ENCODE results near the gene STK17B. TPM values are rescaled to one million over a fixed set of nuclear protein-coding genes. Genes with fewer than 3 reads are reported as not detected.
"Not testable (repeated sequence)": the region's sequence is repeated elsewhere in the genome, so short reads cannot be mapped to it uniquely, and the experiment has no call there.

STK17B gene
- total RNA-seq, 2 donors from 2014 or later, result 40.2 to 47.6 TPM

GRCh38 chr2:196195302-196195701, 23.9 kb upstream of the STK17B start:
- Histone ChIP-seq H3K4me1 (ENCODE audit: control insufficient read depth in 1 of 2, low read depth in 2 of 2) (no peaks in the 10 kb centered on the region), H3K27me3 (replicated peaks; ENCODE audit: insufficient read depth) (no peaks in the 10 kb centered on the region), H3K9me3 (no peaks in the 10 kb centered on the region), H3K27ac (no peak overlapping the region), H3K36me3 (no peaks in the 10 kb centered on the region), H3K4me3 (no peak overlapping the region)
- TF ChIP-seq CTCF (IDR thresholded peaks at IDR 0.05), result no peak
- ATAC-seq (ENCODE audit: insufficient number of reproducible peaks, low FRiP score, low read depth) (no peak), DNase-seq (ENCODE audit: low spot score) (no peak)

GRCh38 chr2:196191541-196191940, 20.2 kb upstream of the STK17B start:
- H3K9me3 ChIP-seq, result no peaks in the 10 kb centered on the region
- no peaks in the 10 kb centered on the region for H3K36me3 ChIP-seq
- no peak for DNase-seq (ENCODE audit: low spot score)
- H3K27me3 ChIP-seq (replicated peaks; ENCODE audit: insufficient read depth), result no peaks in the 10 kb centered on the region
- H3K27ac ChIP-seq, result no peak overlapping the region
- H3K4me3 ChIP-seq, result no peak overlapping the region
- ATAC-seq (ENCODE audit: insufficient number of reproducible peaks, low FRiP score, low read depth), result no peak
- H3K4me1 ChIP-seq (ENCODE audit: control insufficient read depth in 1 of 2, low read depth in 2 of 2), result no peaks in the 10 kb centered on the region
- TF ChIP-seq CTCF (IDR thresholded peaks at IDR 0.05), result no peak

- Histone ChIP-seq H3K4me1 (ENCODE audit: control insufficient read depth in 1 of 2, low read depth in 2 of 2) (no peaks in the 10 kb centered on the region), H3K9me3 (no peaks in the 10 kb centered on the region), H3K36me3 (no peaks in the 10 kb centered on the region), H3K27ac (no peak overlapping the region), H3K27me3 (replicated peaks; ENCODE audit: insufficient read depth) (no peaks in the 10 kb centered on the region), H3K4me3 (no peak overlapping the region)
- ATAC-seq (ENCODE audit: insufficient number of reproducible peaks, low FRiP score, low read depth) (no peak), DNase-seq (ENCODE audit: low spot score) (no peak)
- TF ChIP-seq CTCF (IDR thresholded peaks at IDR 0.05), result no peak
Observed at GRCh38 chr2:196187898-196188458, 16.6 kb upstream of the STK17B start.

GRCh38 chr2:196187175-196187700, 15.9 kb upstream of the STK17B start:
- not testable (repeated sequence) for H3K36me3 ChIP-seq; H3K27ac ChIP-seq; ATAC-seq (ENCODE audit: insufficient number of reproducible peaks, low FRiP score, low read depth); H3K4me1 ChIP-seq (ENCODE audit: control insufficient read depth in 1 of 2, low read depth in 2 of 2); H3K4me3 ChIP-seq; H3K27me3 ChIP-seq (replicated peaks; ENCODE audit: insufficient read depth); DNase-seq (ENCODE audit: low spot score); H3K9me3 ChIP-seq

- ATAC-seq (ENCODE audit: insufficient number of reproducible peaks, low FRiP score, low read depth) (no peak), DNase-seq (ENCODE audit: low spot score) (no peak)
- Histone ChIP-seq H3K27me3 (replicated peaks; ENCODE audit: insufficient read depth) (no peaks in the 10 kb centered on the region), H3K9me3 (no peaks in the 10 kb centered on the region), H3K4me1 (ENCODE audit: control insufficient read depth in 1 of 2, low read depth in 2 of 2) (no peaks in the 10 kb centered on the region), H3K27ac (no peak overlapping the region), H3K36me3 (no peaks in the 10 kb centered on the region), H3K4me3 (no peak overlapping the region)
- TF ChIP-seq CTCF (IDR thresholded peaks at IDR 0.05), result no peak
Observed at GRCh38 chr2:196186266-196186980, 15.0 kb upstream of the STK17B start.

All from thoracic aorta (tissue), 2 donors.